OCI-LY7 (cell line): ENCODE data around the gene FANCE. TPM values are rescaled to one million over a fixed set of nuclear protein-coding genes. Genes with fewer than 3 reads are reported as not detected.

Experiments used
- Bru-seq: library from RNA; stranded (reverse); fragments of 400-500 nt; gene quantifications from one replicate; lab custom pipeline; 2021; lab: Mats Ljungman, UMichigan
- BruChase-seq, 2 experiments: library from RNA; stranded (reverse); fragments of 400-500 nt; gene quantifications; one replicate each; lab custom pipeline; 2021; lab: Mats Ljungman, UMichigan
- BruUV-seq: library from RNA; stranded (reverse); fragments of 400-500 nt; replicated peaks from 2 replicates; lab custom pipeline; 2021; lab: Mats Ljungman, UMichigan
- CTCF ChIA-PET: fragments of 300-600 bp; sonication (Branson Sonifier 250); formaldehyde crosslinking; loops from one replicate; lab custom pipeline; 2022; ENCODE audit warnings: antibody characterized with exemption; ENCODE audit not compliant: unreplicated experiment; lab: Charles Lee
- POLR2A ChIA-PET: fragments of 300-600 bp; sonication (Branson Sonifier 250); formaldehyde crosslinking; loops from one replicate; lab custom pipeline; 2022; ENCODE audit warnings: antibody characterized with exemption; lab: Charles Lee
- DNase-seq: peaks from one replicate; pipeline ENCODE4 v3.0.0-alpha.2; 2015; ENCODE audit warnings: low spot score
- H2AFZ ChIP-seq: fragments of 200-600 bp; sonication (generic), shearing (Covaris generic); 2 replicates; pipeline ENCODE4 v1.6.1; 2014; ENCODE audit warnings: mild to moderate bottlenecking, antibody characterized with exemption, low read length, moderate library complexity
- H3K27ac ChIP-seq: fragments of 200-600 bp; sonication (generic); 2 replicates; pipeline ENCODE4 v1.5.1; 2014; ENCODE audit warnings: mixed run types, low read depth, mild to moderate bottlenecking, moderate library complexity, low read length, inconsistent platforms; ENCODE audit not compliant: poor library complexity, severe bottlenecking
- H3K36me3 ChIP-seq: fragments of 200-600 bp; sonication (generic); 2 replicates; pipeline ENCODE4 v1.6.1; 2014; ENCODE audit warnings: mild to moderate bottlenecking, antibody characterized with exemption, low read length, moderate library complexity, mixed read lengths; ENCODE audit not compliant: insufficient read depth
- H3K4me1 ChIP-seq: fragments of 200-600 bp; sonication (generic); 2 replicates; pipeline ENCODE4 v1.5.1; 2014; ENCODE audit warnings: mild to moderate bottlenecking, low read length; ENCODE audit not compliant: insufficient read depth, poor library complexity, severe bottlenecking
- H3K4me2 ChIP-seq: fragments of 200-600 bp; sonication (generic); 2 replicates; pipeline ENCODE4 v1.6.1; 2014; ENCODE audit warnings: mild to moderate bottlenecking, low read length
- H3K4me3 ChIP-seq: fragments of 200-600 bp; sonication (generic); 2 replicates; pipeline ENCODE4 v1.5.1; 2014; ENCODE audit warnings: mild to moderate bottlenecking, low read depth, low read length; ENCODE audit not compliant: poor library complexity, severe bottlenecking
- H3K79me2 ChIP-seq: fragments of 200-600 bp; sonication (generic); 2 replicates; pipeline ENCODE4 v1.6.1; 2016; ENCODE audit warnings: low read depth, mild to moderate bottlenecking, low read length, moderate library complexity, mixed read lengths; ENCODE audit not compliant: insufficient read depth
- H3K9me2 ChIP-seq: fragments of 200-600 bp; sonication (generic); 2 replicates; pipeline ENCODE4 v1.6.1; 2016; ENCODE audit warnings: mild to moderate bottlenecking, low read length, mixed read lengths; ENCODE audit not compliant: insufficient read depth
- H3K9me3 ChIP-seq: fragments of 200-600 bp; sonication (generic); 2 replicates; pipeline ENCODE4 v1.6.1; 2014; ENCODE audit warnings: mild to moderate bottlenecking, mixed run types, low read length, mixed read lengths
- H4K20me1 ChIP-seq: fragments of 200-600 bp; sonication (generic); 2 replicates; pipeline ENCODE4 v1.6.1; 2014; ENCODE audit warnings: mild to moderate bottlenecking, antibody characterized with exemption, low read length, moderate library complexity, mixed read lengths; ENCODE audit not compliant: insufficient read depth
- CTCF ChIP-seq: fragments of 200-600 bp; sonication (generic); conservative IDR thresholded peaks from 2 replicates; pipeline ENCODE4 v1.5.1; 2014; ENCODE audit warnings: mild to moderate bottlenecking, antibody characterized with exemption, low read length, moderate library complexity, mixed read lengths
- EZH2phosphoT487 ChIP-seq: fragments of 200-600 bp; sonication (generic); IDR thresholded peaks from 2 replicates; pipeline ENCODE4 v1.6.1; 2018; ENCODE audit warnings: low read depth, borderline replicate concordance, mild to moderate bottlenecking, mixed run types, antibody characterized with exemption, low read length, moderate library complexity, mixed read lengths
- intact Hi-C: fragments of 100-400 bp; cut with micrococcal nuclease; formaldehyde crosslinking; loops from one replicate; pipeline ENCODE4 v1.10.0; 2022; ENCODE audit not compliant: unreplicated experiment
- long read RNA-seq: library from polyadenylated mRNA; stranded (forward); transcript quantifications from one replicate; pipeline ENCODE4 v2.0.0, GENCODE V29; 2022
- total RNA-seq, 2 experiments: library from RNA; depleted of rRNA in 1 of 2; stranded (reverse); fragments of >200 nt in 1 of 2; shearing (Covaris generic) in 1 of 2; gene quantifications; 2 replicates each; pipeline ENCODE4 v1.2.3, GENCODE V29; 2014 to 2022

Gene FANCE
- total RNA-seq (2014; rRNA removed; shearing (Covaris generic)) (12.4 and 14.4 TPM in 2 replicates), total RNA-seq (2022) (17.4 and 19.9 TPM in 2 replicates), Bru-seq, nascent RNA (percentile 59 among the genes with signal in this experiment), BruChase-seq, experiment 1, labeled RNA remaining after a 6-hour chase (percentile 66 among the genes with signal in this experiment), BruChase-seq, experiment 2, labeled RNA remaining after a 2-hour chase (percentile 66 among the genes with signal in this experiment)
- long read RNA-seq, transcript FANCE-201 (10 exons, 2,554 nt): major isoform, 17 of 54 reads
- long read RNA-seq, partial matches to known transcripts: 2 of 54 reads
- long read RNA-seq, other reads (novel, unspliced or antisense): 35 of 54 reads

GRCh38 chr6:35452183-35453090 lies at the start of gene FANCE:
FANCE (plus strand) TSS chr6:35452338; CDS start chr6:35452546, 208 bp downstream.
- BruUV-seq: no TSS peak
- TF ChIP-seq CTCF: no peak
- no peak for TF ChIP-seq EZH2phosphoT487
- H3K9me2 ChIP-seq: no peaks in the 10 kb centered on the region
- H3K4me1 ChIP-seq: peaks cover 32% of the 10 kb centered on the region
- H3K27ac ChIP-seq: peak within 1 kb of the TSS; percentile 48
- H3K79me2 ChIP-seq: peaks cover 12% of the 10 kb centered on the region; the same call in 1 of the 2 replicates
- peak within 1 kb of the TSS; percentile 97 for H2AFZ ChIP-seq
- H3K9me3 ChIP-seq: no peaks in the 10 kb centered on the region
- peak within 1 kb of the TSS; percentile 85 for H3K4me3 ChIP-seq
- peak within 1 kb of the TSS; percentile 87 for H3K4me2 ChIP-seq
- DNase-seq: peak; percentile 93
- intact Hi-C loops: loop anchor here (10.0 kb wide), 1 partner anchor 968 kb away; no protein-coding TSS in a partner anchor
- ChIA-PET POLR2A (interaction anchor here (0.7 to 2.5 kb wide), 6 partner anchors 15 to 333 kb away, joined by 3 to 11 read pairs (median 4); partner anchors contain the start of gene RPL10A), CTCF (no interaction called here)
- peaks cover 27% of the 10 kb centered on the region; the same call in 1 of the 2 replicates for H3K36me3 ChIP-seq
- H4K20me1 ChIP-seq: peaks cover 9% of the 10 kb centered on the region; the same call in 1 of the 2 replicates

- no peak for DNase-seq
- no TSS peak for BruUV-seq
- no peaks in the 10 kb centered on the region for H4K20me1 ChIP-seq
- H3K79me2 ChIP-seq: no peaks in the 10 kb centered on the region
- no peak overlapping the region for H3K27ac ChIP-seq
- CTCF ChIA-PET: no interaction called here
- H3K9me2 ChIP-seq: no peaks in the 10 kb centered on the region
- TF ChIP-seq EZH2phosphoT487 (no peak), CTCF (no peak)
- POLR2A ChIA-PET: no interaction called here
- no peaks in the 10 kb centered on the region for H3K9me3 ChIP-seq
- H3K4me1 ChIP-seq: no peaks in the 10 kb centered on the region
- H3K4me2 ChIP-seq: no peak overlapping the region
- no peak overlapping the region for H2AFZ ChIP-seq
- intact Hi-C loops: no loop called here
- no peak overlapping the region for H3K4me3 ChIP-seq
- no peaks in the 10 kb centered on the region for H3K36me3 ChIP-seq
These were observed 49.3 kb upstream of the FANCE start for GRCh38 chr6:35402856-35403191.
